Measurements from ENCODE around the gene NTM. TPM values are rescaled to one million over a fixed set of nuclear protein-coding genes. Genes with fewer than 3 reads are reported as not detected.

The NTM gene
- total RNA-seq, 1 experiment from 2014 or later = 9.9 TPM

DNA sequence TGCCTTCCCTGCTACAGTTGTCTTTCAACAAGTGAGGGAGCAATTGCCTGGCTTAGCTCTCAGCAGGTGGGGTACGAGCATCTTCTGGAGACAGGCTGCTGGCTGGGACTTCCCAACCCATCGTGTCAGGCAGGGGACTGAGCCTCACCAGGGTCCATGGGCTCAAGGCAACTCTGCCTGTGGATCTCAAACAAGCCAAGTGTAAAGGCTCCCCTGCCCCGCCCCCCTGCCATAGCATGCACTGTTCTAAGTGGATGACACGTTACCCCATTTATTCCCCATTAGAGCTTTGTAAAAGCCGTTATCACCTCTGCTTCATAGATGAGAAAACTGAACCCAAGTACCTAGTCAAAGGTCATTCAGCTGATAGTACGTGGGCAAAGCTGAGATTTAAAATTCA is 222.9 kb downstream of the NTM start:
- Histone ChIP-seq H2AFZ (ENCODE audit: low read length) (no peak overlapping the region), H3K9me3 (ENCODE audit: control insufficient read depth, low read depth, low read length) (no peaks in the 10 kb centered on the region), H3K4me1 (ENCODE audit: insufficient read depth, low read length) (peaks cover 7% of the 10 kb centered on the region), H3K23me2 (ENCODE audit: insufficient read length, low read depth, low read length, poor library complexity, severe bottlenecking) (no peaks in the 10 kb centered on the region), H2AK5ac (ENCODE audit: insufficient read length, low read length) (no peak overlapping the region), H3K14ac (ENCODE audit: insufficient read depth, low read length) (no peak overlapping the region; the same call in 1 of the 2 replicates), H3K79me1 (ENCODE audit: insufficient read depth, low read depth, low read length, poor library complexity, severe bottlenecking) (no peaks in the 10 kb centered on the region), H2BK20ac (ENCODE audit: low read depth, low read length, poor library complexity, severe bottlenecking) (no peak overlapping the region), H3K4ac (ENCODE audit: low read depth, low read length) (no peak overlapping the region), H3T11ph (ENCODE audit: low read length) (no peak overlapping the region), H2BK15ac (ENCODE audit: low read depth, low read length) (no peak overlapping the region), H3K79me2 (ENCODE audit: insufficient read depth, low read length) (no peaks in the 10 kb centered on the region), H3K18ac (ENCODE audit: insufficient read length, low read depth, low read length) (no peak overlapping the region), H4K5ac (ENCODE audit: insufficient read length, low read depth, low read length) (no peak overlapping the region), H4K91ac (ENCODE audit: insufficient read length, low read depth, low read length) (no peak overlapping the region), H3K4me2 (ENCODE audit: insufficient read depth, insufficient read length, low read length) (no peak overlapping the region), H4K8ac (replicated peaks; ENCODE audit: insufficient read length, low read depth, low read length) (no peak overlapping the region), H3K27ac (ENCODE audit: insufficient read length, low read depth, low read length) (no peak overlapping the region), H2BK120ac (ENCODE audit: low read depth, low read length, poor library complexity, severe bottlenecking) (no peak overlapping the region), H4K20me1 (ENCODE audit: control insufficient read depth, insufficient read depth, insufficient read length) (no peaks in the 10 kb centered on the region), H3K27me3 (ENCODE audit: insufficient read depth, low read length) (no peaks in the 10 kb centered on the region), H3K23ac (ENCODE audit: insufficient read length, low read depth, low read length) (no peak overlapping the region), H3K56ac (ENCODE audit: insufficient read length, low read depth, low read length) (no peak overlapping the region), H3K9ac (ENCODE audit: extremely low read depth, insufficient read length, low read length) (no peak overlapping the region), H2BK5ac (ENCODE audit: insufficient read length, low read length) (no peak overlapping the region), H2BK12ac (ENCODE audit: insufficient read length, low read depth, low read length) (no peak overlapping the region)
- no peak for TF ChIP-seq CTCF (conservative IDR thresholded peaks at IDR 0.05)
- H3K9me3 Mint-ChIP-seq = no peaks in the 10 kb centered on the region
- no CpG with 5 or more reads among the region's 6 CpGs for WGBS (ENCODE audit: extremely low coverage, insufficient read length, low lambda C conversion rate)
- H3K27ac Mint-ChIP-seq = no peak overlapping the region
- H3K27me3 Mint-ChIP-seq (ENCODE audit: low read depth) = peaks cover 8% of the 10 kb centered on the region
- H3K4me1 Mint-ChIP-seq = peaks cover 52 to 68% of the 10 kb centered on the region in 2 experiments
- peak; percentile 20 for DNase-seq
- H3K4me3 Mint-ChIP-seq = no peak overlapping the region
- H3K36me3 Mint-ChIP-seq (ENCODE audit: insufficient read depth in 1 of 3, low read depth in 3 of 3) = no peaks in the 10 kb centered on the region
